Epithelial cell of umbilical artery (primary cell): ENCODE results near the gene CEP43. TPM values are rescaled to one million over a fixed set of nuclear protein-coding genes. Genes with fewer than 3 reads are reported as not detected.

Experiments used
- total RNA-seq: library from RNA; depleted of rRNA; stranded (reverse); fragments of >200 nt; gene quantifications from 2 replicates; pipeline ENCODE4 v1.2.3, GENCODE V29; 2014

Gene CEP43, protein sequence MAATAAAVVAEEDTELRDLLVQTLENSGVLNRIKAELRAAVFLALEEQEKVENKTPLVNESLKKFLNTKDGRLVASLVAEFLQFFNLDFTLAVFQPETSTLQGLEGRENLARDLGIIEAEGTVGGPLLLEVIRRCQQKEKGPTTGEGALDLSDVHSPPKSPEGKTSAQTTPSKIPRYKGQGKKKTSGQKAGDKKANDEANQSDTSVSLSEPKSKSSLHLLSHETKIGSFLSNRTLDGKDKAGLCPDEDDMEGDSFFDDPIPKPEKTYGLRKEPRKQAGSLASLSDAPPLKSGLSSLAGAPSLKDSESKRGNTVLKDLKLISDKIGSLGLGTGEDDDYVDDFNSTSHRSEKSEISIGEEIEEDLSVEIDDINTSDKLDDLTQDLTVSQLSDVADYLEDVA
- total RNA-seq = 12.3 and 21.4 TPM in 2 replicates

DNA sequence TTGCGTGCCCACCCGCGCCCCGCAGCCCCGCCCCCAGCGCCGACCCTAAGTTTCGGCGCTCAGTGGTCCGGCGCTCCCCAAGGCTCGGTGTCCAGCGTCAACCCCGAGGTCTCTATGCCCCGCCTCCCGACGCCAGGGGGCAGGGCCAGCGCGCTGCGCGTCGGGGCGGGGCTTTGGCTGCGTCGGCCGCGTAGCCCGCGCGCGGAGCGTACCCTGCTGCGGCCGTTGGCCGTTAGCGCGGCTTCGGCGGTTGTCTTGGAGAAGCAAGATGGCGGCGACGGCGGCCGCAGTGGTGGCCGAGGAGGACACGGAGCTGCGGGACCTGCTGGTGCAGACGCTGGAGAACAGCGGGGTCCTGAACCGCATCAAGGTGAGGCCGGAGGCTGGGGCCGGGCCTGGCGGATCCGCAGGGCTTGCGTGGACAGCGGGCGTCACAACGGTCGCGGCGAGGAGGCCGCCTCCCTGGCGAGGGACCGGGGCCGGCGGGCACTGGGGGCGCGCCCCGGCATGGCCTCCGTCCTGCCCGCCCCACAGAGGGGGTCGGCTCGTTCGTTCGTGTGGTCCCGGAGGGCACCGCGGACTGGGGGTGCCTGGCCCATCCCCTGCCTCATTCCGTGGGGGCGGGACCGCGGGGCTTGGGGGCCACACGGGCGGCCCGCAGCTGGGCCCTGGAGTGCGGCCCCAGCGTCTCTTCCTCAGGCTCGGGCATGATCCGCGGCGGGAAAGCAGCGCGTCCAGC is at the start of gene CEP43:
CEP43 (plus strand) TSS at position 253 of the 739 bp plus-strand sequence; CDS start at position 269, 16 bp downstream.

DNA sequence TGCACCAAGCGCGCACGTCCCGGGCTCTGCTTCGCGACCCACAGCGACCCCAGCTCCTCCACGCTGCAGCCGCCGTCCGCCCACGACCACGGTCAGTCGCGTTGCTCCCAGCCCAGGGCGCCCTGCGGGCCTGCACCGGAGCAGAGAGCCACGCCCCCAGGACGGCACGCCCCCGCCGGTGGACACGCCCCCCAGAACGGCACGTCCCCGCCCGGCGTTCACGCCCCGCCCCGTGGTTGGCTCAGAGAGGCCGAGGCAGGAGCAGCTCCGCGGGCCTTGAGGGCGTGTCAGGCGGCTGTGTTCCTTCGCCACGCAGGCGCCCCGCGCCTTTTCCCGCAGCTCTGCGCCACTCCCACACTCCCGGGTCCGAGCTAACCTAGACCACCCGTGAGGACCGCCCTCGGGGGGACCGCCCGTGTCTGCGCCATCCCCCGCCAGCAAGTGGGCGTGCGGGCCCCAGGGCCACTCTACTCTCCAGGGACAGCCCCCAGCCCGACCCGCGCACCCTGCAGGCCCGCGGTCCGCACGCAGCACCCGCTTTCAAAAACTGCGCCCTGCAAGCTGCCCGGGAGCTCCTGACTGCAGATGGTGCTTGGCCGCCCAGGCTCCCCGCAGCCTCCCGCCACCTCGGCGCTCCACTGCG is 42.6 kb upstream of the CEP43 start, which contains the start of gene RNASET2:
RNASET2 (minus strand) TSS at position 107 of the 643 bp plus-strand sequence. CDS start 368 bp downstream, outside the sequence.

Other genes starting within 250 kb of the CEP43 start
- 13.8 and 28.6 TPM in 2 replicates for gene RNASET2, start 42.8 kb upstream of the CEP43 start, total RNA-seq
- not detected in 2 replicates for gene CCR6, start 123.7 kb downstream of the CEP43 start, total RNA-seq
- gene GPR31, start 158.6 kb downstream of the CEP43 start, total RNA-seq = not detected in 2 replicates